ENCODE results near the gene MON1A.
"Not testable (repeated sequence)": the region's sequence is repeated elsewhere in the genome, so short reads cannot be mapped to it uniquely, and the experiment has no call there.

Gene MON1A, protein sequence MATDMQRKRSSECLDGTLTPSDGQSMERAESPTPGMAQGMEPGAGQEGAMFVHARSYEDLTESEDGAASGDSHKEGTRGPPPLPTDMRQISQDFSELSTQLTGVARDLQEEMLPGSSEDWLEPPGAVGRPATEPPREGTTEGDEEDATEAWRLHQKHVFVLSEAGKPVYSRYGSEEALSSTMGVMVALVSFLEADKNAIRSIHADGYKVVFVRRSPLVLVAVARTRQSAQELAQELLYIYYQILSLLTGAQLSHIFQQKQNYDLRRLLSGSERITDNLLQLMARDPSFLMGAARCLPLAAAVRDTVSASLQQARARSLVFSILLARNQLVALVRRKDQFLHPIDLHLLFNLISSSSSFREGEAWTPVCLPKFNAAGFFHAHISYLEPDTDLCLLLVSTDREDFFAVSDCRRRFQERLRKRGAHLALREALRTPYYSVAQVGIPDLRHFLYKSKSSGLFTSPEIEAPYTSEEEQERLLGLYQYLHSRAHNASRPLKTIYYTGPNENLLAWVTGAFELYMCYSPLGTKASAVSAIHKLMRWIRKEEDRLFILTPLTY

DNA sequence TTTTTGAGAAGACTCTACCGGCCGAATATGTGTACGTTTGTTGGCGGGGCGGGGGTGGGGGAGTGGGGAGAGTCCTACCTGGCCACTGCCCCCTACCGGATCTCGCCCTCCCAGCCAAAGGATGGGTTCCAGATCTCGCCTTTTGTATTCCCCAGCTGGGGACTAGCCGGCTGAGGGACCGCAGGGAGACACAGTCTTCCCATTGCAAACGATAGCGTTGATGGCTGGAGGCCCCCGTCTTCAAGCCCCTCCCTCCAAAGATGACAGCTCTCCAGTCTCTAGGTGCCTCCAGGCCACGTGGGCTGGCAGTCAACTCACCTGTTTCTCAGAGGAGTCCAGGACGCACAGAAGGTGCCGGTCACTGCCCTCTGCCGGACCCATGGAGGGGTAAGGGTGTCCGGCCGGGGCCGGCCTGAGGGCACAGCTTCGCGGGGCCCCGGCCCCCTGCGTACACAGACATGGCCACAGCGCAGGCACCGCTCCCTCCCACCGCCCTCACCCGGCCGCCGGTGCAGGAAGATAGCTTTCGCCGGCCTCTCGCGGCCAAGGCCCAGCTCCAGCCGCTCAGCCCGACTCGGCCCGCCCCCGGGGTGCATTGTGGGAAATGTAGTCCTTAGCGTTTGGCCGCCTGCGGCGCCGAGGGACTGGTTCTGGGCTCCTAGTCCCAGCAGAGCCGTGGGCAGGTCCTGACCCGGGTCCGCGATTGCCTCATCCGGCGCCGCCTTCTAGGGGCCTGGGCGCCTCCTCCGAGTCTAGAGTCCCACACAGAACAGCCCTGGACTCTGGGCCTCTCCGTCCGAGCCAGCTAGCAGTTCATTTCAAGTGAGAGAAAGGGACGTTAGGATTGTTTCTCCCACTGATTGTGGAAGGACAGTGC, at the start of gene MON1A:
TSS of gene MON1A (minus strand) at position 521 of the 877 bp plus-strand sequence. CDS start 16,465 bp downstream, outside the sequence.
- FAIRE-seq, result no peak

DNA sequence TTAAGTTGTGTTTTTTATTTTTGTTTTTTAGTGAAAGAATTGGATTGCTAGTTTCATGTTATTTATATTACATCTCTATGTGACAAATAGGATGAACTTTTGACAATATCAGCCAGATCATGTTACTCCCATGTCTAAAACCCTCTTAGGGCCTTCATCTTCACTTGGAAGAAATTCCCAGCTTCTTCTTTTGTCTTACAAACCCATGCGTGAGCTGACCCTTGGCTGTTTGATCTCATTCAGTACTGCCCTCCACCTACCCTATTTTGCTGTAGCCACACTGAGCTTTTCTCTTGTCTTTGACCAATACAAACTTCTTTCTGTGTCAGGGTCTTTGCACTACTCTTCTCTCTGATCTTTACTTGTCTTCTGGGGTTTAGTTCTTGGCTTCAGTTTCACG, 47.3 kb upstream of the MON1A start:
- FAIRE-seq, result no peak

DNA sequence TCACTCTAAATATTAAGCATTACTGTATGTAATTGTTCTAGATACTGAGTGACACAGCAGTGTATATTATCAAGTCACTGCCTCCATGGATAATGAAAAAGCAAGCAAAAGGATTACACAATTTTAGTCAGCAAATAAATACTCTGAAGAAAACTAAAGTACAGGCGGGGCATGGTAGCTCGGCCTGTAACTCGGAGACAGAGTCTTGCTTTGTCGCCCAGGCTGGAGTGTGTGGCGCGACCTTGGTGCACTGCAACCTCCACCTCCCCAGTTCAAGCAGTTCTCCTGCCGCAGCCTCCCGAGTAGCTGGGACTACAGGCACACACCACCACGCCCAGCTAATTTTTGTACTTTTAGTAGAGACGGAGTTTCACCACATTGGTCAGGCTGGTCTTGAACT, 43.0 kb upstream of the MON1A start:
- FAIRE-seq, result no peak

DNA sequence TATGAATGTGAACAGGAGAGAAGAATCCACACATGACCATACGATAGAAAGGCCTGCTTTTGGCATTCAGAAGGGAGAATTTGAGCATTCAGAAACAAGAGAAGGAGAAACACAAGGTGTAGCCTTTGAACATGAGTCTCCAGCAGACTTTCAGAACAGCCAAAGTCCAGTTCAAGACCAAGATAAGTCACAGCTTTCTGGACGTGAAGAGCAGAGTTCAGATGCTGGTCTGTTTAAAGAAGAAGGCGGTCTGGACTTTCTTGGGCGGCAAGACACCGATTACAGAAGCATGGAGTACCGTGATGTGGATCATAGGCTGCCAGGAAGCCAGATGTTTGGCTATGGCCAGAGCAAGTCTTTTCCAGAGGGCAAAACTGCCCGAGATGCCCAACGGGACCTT, 38.7 kb upstream of the MON1A start:
- no peak for FAIRE-seq

DNA sequence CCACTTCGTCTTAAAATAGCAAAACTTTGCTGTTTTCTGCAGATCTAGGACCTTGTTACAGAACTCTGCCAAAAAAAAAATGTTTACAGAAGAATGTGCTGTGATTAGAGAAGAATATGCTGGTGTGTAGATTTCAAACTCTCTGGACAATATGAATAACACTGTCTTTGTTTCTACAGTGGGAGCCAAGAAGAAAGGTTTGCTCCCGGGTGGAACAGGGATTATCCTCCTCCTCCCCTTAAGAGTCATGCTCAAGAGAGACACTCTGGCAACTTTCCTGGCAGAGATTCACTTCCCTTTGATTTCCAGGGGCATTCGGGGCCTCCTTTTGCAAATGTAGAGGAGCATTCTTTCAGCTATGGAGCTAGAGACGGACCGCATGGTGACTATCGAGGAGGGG, 37.7 kb upstream of the MON1A start:
- no peak for FAIRE-seq

DNA sequence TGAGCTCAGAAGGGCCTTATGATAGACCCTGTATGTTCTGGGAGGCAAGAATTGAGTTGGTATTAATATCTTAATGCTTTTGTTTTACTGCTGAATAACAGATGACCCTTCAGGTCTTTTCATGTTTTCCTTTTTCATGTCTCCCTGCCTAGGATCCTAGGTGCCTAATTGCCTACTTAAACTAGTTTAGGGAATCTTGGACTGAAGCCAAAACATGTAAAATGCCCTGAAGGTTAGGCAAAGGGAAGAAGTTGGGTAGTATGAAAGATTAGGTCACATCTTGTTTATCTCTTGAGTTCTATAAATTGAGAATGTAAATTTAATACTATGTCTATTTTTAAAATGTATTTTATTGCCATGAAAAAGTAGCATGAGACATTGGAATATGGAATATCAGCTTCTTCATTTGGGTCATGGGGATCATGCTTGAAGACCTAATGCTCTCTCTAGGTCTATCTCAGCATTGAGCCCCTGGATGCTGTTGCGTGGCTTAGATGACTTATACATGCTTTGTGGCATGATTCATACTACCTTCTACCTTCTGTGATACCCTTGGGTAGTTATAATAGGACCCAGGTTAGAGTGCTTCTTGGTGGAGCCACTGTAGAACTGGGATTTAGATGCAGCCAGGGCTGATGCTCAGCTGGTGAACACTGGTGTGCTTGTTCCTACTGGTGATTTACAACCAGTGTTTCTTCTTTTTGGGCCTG, 36.8 kb upstream of the MON1A start:
- no peak for FAIRE-seq

DNA sequence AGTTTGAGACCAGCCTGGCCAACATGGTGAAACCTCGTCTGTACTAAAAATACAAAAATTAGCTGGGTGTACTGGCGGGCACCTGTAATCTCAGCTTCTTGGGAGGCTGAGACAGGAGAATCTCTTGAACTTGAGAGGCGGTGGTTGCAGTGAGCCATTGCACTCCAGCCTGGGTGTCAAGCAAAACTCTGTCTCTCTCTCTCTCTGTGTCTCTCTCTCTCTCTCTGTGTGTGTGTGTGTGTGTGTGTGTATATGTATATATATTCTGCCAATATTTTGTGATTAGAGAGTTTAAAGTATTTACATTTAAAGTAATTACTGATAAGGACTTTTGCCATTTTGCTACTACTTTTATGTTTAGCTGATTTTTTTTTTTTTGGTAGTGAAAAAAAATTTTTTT, 26.0 kb upstream of the MON1A start:
- no peak for FAIRE-seq

DNA sequence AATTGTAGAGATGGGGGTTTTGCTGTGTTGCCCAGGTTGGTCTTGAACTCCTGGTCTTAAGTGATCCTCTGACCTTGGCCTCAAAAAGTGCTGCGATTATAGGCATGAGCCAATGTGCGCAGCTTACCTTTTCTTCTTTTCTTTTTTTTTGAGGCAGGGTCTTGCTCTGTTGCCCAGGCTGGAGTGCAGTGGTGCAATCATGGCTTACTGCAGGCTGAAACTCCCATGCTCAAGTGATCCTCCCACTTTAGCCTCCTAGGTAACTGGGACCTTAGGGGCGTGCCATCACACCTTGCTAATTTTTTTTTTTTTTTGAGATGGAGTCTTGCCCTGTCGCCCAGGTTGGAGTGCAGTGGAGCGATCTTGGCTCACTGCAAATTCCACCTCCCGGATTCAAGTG, 23.3 kb upstream of the MON1A start:
- FAIRE-seq, result no peak

DNA sequence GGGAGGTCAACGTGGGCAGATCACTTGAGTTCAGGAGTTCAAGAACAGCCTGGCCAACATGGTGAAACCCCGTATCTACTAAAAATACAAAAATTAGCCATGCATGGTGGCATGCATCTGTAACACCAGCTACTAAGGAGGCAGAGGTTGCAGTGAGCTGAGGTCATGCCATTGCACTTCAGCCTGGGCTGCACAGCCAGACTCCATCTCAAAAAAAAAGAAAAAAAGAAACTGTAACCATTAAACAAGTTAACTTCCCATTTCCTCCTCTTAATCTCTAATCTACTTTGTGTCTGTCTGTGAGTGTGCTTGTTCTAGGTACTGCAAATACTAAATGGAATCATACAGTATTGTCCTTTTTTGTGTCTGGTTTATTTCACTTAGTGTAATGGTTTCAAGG, 13.0 kb upstream of the MON1A start:
- no peak for FAIRE-seq

DNA sequence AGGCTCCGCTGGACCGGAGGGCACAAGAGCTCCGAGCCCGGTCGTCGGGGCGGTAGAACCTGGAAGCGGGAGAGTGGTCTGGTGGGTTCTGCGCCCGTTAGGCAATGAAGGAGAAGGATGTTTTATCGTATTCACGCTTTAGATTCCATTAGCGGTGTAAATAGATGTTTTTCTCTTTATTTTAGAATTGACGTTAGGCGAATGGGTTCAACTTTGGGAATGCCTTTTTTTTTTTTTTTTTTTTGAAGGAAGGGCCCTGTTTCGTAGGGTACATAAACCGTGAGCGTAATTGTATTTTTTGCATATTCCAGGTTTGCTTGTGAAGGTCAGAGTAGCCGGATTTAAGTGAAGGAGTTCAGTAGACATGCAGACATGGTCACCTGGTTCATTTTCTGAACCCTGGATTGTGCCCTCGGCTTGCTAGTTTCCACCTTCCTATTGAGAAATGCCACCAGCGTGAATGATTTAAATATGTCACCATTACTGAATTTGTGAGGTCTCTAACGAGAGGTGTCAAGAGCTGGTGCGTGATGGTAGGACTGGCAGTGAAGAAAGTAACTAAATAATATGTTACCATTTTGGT, 11.1 kb upstream of the MON1A start:
- no peak for FAIRE-seq

DNA sequence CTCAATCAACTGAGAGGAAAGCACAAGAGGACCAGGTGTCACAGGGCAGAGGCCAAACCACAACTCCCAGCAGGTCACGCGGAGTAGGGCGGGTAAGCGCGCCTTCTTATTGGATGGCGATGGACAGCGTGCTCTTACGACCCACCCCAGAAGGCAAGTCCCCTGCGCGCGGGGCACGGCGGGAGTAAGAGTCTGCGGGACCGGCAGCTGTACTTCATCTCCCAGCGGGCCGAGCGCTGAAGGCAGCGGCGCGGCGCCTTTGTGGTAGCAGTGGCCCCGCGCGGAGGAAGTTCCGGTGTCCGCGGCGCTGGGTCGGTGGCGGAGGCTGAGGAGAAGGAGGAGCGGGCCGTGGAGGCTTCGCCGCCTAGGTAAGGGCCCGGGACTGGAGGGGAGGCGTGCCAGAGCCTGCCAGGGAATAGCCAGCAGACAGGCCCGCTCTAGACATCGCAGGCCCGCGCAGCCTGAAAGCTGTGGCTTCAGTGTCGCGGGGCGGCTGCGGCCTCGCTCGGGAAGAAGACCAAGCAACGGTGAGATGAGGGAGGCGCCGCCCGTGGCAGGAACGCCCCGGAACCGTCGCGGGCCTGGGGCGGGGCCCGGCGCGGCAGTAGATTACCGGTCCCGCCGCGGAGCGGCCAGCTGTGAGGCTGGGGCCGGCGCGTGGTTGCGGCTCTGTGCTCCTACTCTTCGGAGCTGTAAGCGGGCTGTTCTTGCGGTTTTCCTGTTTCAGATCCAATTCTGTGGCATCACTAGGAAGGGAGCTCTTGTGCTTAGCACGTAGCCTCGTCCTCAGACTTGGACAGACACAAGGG, 10.5 kb upstream of the MON1A start, which contains the start of gene RBM6:
TSS of gene RBM6 (plus strand) at position 293 of the 809 bp plus-strand sequence. CDS start 22,492 bp downstream, outside the sequence.
- FAIRE-seq, result peak; percentile 27

DNA sequence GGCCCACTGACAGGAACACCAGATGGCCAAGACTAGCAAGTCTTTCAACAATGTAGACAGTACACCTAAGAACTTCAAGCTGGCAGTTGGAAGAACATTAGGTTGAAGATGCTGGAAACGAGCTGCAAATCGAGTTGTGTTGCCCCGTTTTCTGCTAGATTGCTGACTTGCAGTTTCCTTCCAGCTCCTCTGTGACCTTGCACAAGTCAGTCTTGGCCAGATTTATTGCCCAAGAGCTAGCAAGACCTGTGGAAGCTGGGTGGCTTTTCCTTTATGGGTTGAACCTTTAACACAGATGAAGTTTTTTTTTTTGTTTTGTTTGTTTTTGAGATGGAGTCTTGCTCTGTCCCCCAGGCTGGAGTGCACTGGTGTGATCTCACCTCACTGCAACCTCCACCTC, 7.5 kb upstream of the MON1A start:
- no peak for FAIRE-seq

DNA sequence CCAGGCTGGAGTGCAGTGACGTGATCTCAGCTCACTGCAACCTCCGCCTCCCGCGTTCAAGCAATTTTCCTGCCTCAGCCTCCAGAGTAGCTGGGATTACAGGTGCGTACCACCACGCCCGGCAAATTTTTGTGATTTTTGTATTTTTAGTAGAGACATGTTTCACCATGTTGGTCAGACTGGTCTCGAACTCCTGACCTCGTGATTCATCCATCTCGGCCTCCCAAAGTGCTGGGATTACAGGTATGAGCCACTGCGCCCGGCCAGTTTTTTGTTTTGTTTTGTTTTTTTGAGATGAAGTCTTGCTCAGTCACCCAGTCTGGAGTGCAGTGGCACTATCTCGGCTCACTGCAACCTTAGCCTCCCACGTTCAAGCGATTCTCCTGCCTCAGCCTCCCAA, 2.7 kb upstream of the MON1A start:
- FAIRE-seq, result not testable (repeated sequence)

DNA sequence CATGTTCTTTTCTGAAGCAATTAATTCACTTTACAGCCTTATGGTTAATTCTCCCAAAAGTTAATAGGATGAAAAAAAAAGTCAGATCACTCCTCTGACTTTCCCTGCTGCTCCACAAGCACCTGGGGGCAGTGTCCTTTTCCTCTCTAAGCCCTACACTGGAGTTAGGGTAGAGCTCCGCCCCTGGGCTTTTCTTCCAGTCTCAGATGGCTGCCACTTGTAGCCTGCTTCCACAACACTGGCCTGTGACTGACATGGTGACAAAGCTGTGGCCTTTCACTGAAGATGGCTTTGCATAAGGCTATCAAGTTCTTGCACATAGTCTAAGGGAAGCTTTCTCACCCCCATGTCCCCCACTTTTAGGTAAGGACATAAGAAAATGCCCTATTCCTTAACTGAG, 1.3 kb upstream of the MON1A start:
- no peak for FAIRE-seq

DNA sequence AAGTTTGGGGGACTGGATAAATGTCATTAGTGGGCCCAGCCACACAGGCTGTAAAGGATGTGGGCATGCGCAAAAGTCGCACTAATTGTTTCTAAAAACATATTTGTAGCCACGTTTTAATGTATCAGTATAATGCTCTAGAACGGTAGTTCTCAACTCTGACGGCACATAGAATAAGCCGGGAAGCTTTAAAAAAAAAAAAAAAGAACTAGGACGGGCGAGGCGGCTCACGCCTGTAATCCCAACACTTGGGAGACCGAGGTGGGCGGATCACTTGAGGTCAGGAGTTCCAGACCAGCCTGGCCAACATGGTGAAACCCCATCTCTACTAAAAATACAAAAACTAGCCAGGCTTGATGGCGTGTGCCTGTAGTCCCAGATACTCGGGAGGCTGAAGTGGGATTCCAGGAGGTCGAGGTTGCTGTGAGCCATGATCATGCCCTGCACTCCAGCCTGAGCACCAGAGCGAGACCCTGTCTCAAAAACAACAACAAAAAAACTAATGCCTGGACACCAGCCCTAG, 618 bp upstream of the MON1A start:
- no peak for FAIRE-seq

DNA sequence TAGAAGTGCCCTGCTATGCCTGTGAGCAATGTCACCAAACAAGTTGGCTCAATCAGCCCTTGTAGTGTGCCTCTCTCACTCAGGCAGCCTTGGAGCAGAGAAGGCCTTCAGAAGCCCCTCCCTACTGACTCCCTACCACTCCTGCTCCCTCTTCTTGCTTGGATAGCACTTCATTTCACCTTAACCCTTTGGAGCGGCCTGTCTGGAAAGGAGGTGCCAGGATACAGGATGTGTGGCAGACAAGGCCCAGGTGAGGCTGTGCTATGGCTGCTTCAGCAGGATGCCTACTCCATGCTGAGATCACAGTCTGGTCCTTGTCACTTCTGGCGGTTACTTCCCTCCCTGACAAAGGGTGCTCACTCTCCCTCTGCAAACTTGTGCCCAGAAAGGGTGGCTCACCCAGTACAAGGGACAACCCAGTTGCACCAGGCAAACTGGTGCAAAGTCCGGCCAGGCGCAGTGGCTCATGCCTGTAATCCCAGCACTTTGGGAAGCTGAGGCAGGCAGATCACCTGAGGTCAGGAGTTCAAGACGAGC, 1.1 kb downstream of the MON1A start:
- FAIRE-seq, result no peak

DNA sequence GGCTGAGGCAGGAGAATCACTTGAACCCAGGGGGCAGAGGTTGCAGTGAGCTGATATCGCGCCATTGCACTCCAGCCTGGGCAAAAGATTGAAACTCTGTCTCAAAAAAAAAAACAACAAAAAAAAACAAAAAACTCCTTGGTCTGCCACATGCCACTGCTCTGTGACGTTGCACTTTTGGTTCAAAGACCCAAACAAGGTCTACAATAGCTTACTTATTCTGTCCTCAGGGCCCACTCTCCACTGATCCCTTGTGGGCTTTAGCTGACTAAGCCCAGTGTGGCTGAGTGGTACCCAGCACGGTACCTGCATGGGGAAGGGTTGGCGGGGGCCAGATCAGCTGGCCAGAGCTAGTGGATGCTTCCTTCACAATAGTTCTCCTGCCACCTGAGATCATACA, 1.8 kb downstream of the MON1A start:
- no peak for FAIRE-seq

DNA sequence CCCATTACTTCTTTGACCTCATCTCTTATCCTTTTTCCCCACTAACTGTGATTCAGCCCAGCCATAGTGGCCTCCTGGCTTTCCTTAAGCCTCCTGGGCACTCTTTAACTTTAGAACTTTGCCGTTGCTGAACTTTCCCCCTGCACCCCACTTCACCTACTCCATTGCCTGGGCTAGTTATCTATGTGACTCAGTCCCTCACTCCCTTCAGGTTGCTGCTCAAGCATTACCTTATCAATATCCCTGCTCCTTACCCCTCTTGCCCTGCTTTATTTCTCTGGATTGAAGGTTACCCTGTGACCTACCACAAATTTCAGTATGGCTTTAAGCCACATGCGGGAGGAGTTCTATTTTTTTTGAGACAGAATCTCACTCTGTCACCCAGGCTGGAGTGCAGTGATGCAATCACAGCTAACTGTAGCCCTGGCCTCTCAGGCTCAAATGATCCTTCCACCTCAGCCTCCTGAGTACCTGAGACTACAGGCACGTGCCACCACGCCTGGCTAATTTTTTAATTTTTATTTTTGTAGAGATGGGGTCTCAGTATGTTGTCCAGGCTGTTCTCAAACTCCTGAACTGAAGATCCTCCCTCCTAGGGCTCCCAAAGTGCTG, 3.4 kb downstream of the MON1A start:
- no peak for FAIRE-seq

DNA sequence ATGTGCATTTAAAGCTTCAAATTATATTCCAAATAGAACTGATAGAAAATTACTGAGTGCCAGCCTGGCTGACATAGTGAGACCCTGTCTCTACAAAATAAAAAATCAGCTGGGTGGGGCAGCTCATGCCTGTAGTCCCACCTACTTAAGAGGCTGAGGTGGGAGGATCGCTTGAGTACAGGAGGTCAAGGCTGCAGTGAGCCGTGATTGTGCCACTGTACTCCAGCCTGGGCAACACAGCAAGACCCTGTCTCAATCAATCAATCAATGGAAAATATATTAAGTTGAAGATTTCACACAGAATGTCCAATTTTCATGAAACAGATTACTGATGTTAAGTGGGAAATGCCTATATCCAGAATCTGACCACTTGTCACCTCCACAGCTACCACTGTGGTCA, 4.1 kb downstream of the MON1A start:
- FAIRE-seq, result no peak

DNA sequence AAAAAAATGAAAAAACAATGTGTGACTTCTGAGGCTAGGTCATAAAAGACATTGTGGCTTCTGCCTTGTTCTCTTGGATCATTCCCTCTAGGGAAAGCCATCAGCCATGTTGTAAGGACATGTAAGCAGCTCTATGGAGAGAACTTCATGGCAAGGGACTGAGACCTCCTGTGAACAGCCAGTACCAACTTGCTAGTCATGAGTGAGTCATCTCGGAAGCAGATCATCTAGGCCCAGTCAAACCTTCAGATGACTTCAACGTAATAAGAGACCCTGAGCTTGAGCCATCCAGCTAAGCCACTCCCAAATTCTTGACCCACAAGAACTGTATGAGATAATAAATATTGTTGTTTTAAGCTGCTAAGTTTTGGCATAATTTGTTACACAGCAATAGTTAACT, 4.9 kb downstream of the MON1A start:
- no peak for FAIRE-seq

Measured in islet of Langerhans (tissue), 1 donor.